OCI-LY3 (cell line): ENCODE results near the gene AGPAT3.

Source experiments
- H2AFZ ChIP-seq: fragments of 200-600, 300-600 bp; shearing (Covaris generic); 2 replicates; pipeline ENCODE4 v1.6.0; 2014; ENCODE audit warnings: antibody characterized with exemption, low read depth, low read length
- H3K27ac ChIP-seq: fragments of 200-600, 300-600 bp; sonication (generic); 2 replicates; pipeline ENCODE4 v1.5.1; 2014; ENCODE audit warnings: mild to moderate bottlenecking, low read length, moderate library complexity, mixed read lengths
- H3K27me3 ChIP-seq: fragments of 200-600, 300-600 bp; sonication (generic); 2 replicates; pipeline ENCODE4 v1.6.1; 2014; ENCODE audit warnings: low read depth, low read length, mixed read lengths
- H3K36me3 ChIP-seq: fragments of 200-600, 300-600 bp; sonication (generic); replicated peaks from 2 replicates; pipeline ENCODE3; 2014; ENCODE audit warnings: low read depth, low read length, mixed read lengths
- H3K4me1 ChIP-seq: fragments of 300-600, 200-600 bp; sonication (generic); 2 replicates; pipeline ENCODE4 v1.6.1; 2014; ENCODE audit warnings: low read length, mixed read lengths
- H3K4me2 ChIP-seq: fragments of 200-600, 300-600 bp; sonication (generic); 2 replicates; pipeline ENCODE4 v1.6.1; 2014; ENCODE audit warnings: low read length, mixed read lengths
- H3K4me3 ChIP-seq: fragments of 300-600, 200-600 bp; sonication (generic); 2 replicates; pipeline ENCODE4 v1.5.1; 2014; ENCODE audit warnings: antibody characterized with exemption, mild to moderate bottlenecking, low read length, moderate library complexity
- H3K79me2 ChIP-seq: fragments of 300-600, 200-600 bp; shearing (Covaris generic); 2 replicates; pipeline ENCODE4 v1.6.1; 2014; ENCODE audit warnings: mild to moderate bottlenecking, low read length, mixed read lengths
- H3K9ac ChIP-seq: fragments of 300-600, 200-600 bp; shearing (Covaris generic); 2 replicates; pipeline ENCODE4 v1.6.0; 2014; ENCODE audit warnings: mild to moderate bottlenecking, low read length, moderate library complexity
- H3K9me3 ChIP-seq: fragments of 200-600, 300-600 bp; shearing (Covaris generic); 2 replicates; pipeline ENCODE4 v1.6.1; 2014; ENCODE audit warnings: low read length, mixed read lengths; ENCODE audit not compliant: insufficient read depth
- H4K20me1 ChIP-seq: fragments of 200-600, 300-600 bp; sonication (generic); 2 replicates; pipeline ENCODE4 v1.6.1; 2016; ENCODE audit warnings: low read length, mixed read lengths; ENCODE audit not compliant: insufficient read depth
- EZH2phosphoT487 ChIP-seq: fragments of 200-600 bp; shearing (Covaris generic); IDR thresholded peaks from 2 replicates; pipeline ENCODE4 v1.6.1; 2018; ENCODE audit warnings: antibody characterized with exemption, mixed run types, low read depth
- TF ChIP-seq, protein P1 (sequence below): fragments of 200-600, 300-600 bp; sonication (generic); IDR thresholded peaks from 2 replicates; pipeline ENCODE4 v1.5.1; 2014; ENCODE audit warnings: antibody characterized with exemption, low read length, low read depth

AGPAT3 gene

DNA sequence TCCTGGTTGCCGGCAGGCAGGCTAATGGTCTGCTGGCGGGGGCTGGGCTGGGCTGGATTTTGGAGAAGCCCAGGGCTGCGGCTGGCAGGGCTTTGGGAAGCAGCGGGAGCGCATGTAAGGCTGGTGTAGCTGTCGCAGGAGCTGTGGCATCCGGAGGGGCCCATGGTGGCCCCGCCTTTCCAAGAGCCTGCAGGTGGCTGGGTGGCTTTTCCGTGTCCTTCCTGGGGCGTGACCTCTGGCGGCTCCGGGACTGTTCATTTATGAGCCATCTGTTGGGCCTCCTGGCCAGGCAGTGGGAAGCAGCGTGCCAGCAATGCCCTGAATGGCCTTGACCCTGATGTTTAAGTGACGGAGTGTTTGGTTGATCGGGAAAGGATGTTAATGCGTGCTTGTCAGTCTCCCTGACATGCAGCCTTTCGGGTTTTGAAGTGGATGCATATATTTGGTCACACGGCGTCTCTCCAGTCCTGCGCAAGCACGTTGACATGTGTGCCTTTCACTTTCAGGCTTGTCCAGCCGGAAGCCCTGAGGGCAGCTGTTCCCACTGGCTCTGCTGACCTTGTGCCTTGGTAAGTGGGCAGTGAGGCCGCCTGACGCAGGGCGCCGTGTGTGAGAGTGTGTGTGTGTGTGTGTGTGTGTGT lies 38.5 kb downstream of the AGPAT3 start:
- Histone ChIP-seq H3K9me3 (no peaks in the 10 kb centered on the region), H3K79me2 (peaks cover 76% of the 10 kb centered on the region), H3K9ac (no peak overlapping the region), H3K4me3 (no peak overlapping the region), H3K27ac (no peak overlapping the region), H3K27me3 (no peaks in the 10 kb centered on the region), H3K4me1 (no peaks in the 10 kb centered on the region), H2AFZ (no peak overlapping the region), H3K4me2 (no peak overlapping the region), H4K20me1 (peaks cover 39% of the 10 kb centered on the region), H3K36me3 (peaks cover 25% of the 10 kb centered on the region)
- TF ChIP-seq EZH2phosphoT487 = no peak

DNA sequence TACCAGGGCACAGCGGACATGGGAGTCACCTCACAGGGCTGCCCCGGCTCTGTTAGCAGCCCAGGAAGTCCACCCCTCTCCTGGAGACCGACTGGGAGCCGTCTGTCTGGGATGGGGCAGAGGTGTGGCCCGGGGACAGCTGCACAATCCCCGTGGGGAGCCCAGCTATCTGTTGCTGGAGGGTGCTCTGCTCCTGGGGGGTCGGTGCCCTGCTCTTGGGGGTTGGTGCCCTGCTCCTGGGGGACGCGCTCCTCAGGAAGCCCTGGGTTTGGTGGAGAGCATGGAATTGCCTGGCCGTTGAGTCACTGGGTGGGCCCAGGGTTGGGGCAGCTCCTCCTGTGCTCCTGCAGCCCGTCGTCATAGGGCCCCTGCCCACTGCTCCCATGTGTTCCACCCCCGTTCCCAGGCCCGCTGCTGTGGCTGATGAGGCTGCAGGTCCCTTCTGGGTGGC lies 39.3 kb downstream of the AGPAT3 start:
- Histone ChIP-seq H3K9ac (no peak overlapping the region), H3K4me3 (no peak overlapping the region), H3K27me3 (no peaks in the 10 kb centered on the region), H3K4me1 (no peaks in the 10 kb centered on the region), H3K79me2 (peaks cover 69% of the 10 kb centered on the region), H2AFZ (no peak overlapping the region), H4K20me1 (peaks cover 33% of the 10 kb centered on the region), H3K4me2 (no peak overlapping the region), H3K36me3 (peaks cover 18% of the 10 kb centered on the region), H3K27ac (no peak overlapping the region), H3K9me3 (no peaks in the 10 kb centered on the region)
- TF ChIP-seq, protein P1, sequence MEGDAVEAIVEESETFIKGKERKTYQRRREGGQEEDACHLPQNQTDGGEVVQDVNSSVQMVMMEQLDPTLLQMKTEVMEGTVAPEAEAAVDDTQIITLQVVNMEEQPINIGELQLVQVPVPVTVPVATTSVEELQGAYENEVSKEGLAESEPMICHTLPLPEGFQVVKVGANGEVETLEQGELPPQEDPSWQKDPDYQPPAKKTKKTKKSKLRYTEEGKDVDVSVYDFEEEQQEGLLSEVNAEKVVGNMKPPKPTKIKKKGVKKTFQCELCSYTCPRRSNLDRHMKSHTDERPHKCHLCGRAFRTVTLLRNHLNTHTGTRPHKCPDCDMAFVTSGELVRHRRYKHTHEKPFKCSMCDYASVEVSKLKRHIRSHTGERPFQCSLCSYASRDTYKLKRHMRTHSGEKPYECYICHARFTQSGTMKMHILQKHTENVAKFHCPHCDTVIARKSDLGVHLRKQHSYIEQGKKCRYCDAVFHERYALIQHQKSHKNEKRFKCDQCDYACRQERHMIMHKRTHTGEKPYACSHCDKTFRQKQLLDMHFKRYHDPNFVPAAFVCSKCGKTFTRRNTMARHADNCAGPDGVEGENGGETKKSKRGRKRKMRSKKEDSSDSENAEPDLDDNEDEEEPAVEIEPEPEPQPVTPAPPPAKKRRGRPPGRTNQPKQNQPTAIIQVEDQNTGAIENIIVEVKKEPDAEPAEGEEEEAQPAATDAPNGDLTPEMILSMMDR = no peak
- TF ChIP-seq EZH2phosphoT487 = no peak

DNA sequence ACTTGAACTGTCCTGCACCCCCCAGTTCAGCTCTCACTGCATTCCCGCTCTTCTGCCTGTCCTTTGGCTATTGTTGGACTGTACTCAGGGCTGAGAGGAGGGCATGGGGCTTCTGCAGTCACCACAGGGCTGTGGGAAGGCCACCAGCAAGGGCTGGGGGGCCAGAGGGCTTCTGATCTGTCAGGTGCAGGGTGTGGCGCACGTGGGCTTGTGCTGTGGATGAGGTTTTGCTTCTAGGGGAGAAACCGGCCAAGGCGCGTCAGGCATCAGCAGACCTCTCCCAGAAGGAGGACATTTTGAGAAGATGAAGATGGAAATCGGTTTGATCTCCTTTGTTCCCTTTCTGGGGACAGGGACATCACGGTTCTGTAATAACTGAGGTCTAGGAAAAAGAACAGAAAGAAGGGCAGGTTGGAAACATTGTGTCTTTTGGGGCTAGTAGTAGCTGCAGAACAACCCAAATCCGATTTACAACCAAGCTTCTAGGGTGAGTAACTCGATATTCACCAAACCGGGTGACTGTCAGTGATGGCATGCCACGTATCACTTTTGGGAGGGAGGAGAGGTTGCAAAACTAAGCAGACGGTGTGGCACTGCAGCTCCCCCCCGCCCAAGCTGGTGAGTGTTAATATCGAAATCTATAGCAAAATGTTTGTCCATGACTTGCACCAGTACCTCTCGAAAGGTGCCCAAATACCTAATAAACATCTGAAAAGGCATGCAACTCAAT lies 40.9 kb downstream of the AGPAT3 start:
- Histone ChIP-seq H3K4me3 (no peak overlapping the region), H3K27ac (no peak overlapping the region), H2AFZ (no peak overlapping the region), H3K9me3 (no peaks in the 10 kb centered on the region), H3K36me3 (peaks cover 9% of the 10 kb centered on the region), H3K79me2 (peaks cover 64% of the 10 kb centered on the region), H3K27me3 (no peaks in the 10 kb centered on the region), H4K20me1 (peaks cover 29% of the 10 kb centered on the region), H3K4me1 (no peaks in the 10 kb centered on the region), H3K4me2 (no peak overlapping the region), H3K9ac (no peak overlapping the region)
- TF ChIP-seq, protein P1 = no peak
- TF ChIP-seq EZH2phosphoT487 = no peak

DNA sequence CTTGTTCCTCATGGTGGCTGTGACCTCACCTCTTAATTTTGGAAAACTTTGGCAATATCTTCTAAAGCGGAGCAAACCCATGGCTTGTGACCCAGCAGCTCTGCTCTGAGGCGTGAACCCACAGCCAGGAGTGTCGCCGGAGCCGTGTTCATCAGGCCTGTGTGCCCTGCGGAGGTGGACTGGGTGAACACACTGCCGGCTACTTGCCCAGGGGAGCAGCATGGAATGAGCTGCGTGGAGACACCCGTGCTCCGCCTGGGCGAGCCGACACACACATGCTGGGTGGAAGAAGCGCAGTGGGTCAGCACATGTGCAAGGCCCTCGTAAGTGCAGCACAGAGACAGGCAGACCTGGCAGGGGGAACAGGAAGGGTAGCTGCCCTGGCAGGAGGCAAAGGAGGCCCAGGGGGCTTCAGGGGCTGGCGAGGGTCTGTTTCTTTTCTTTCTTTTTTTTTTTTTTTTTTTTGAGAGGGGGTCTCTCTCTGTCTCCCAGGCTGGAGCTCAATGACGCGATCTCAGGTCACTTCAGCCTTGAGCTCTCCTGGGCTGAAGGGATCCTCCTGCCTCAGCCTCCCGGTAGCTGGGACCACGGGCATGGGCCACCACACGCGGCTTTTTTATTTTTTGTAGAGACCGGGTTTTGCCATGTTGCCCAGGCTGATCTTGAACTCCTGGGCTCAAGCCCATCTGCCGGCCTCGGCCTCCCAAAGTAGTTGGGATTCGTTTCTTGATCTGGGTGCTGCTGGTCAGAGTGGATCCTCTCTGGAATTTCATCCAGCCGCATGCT lies 41.8 kb downstream of the AGPAT3 start:
- no peaks in the 10 kb centered on the region for H3K4me1 ChIP-seq
- H4K20me1 ChIP-seq = peaks cover 34% of the 10 kb centered on the region

More for the DNA sequence above, 41.8 kb downstream of the AGPAT3 start:
- H3K27ac ChIP-seq = no peak overlapping the region
- no peak for TF ChIP-seq EZH2phosphoT487
- TF ChIP-seq, protein P1 = no peak
- H3K36me3 ChIP-seq = peaks cover 9% of the 10 kb centered on the region
- peaks cover 63% of the 10 kb centered on the region for H3K79me2 ChIP-seq
- no peaks in the 10 kb centered on the region for H3K27me3 ChIP-seq
- H3K9ac ChIP-seq = no peak overlapping the region
- H3K4me3 ChIP-seq = no peak overlapping the region
- H3K9me3 ChIP-seq = no peaks in the 10 kb centered on the region
- no peak overlapping the region for H3K4me2 ChIP-seq
- no peak overlapping the region for H2AFZ ChIP-seq
